HG03135 (cell line): Measurements from ENCODE around the gene IFITM1.
"Not testable (repeated sequence)": the region's sequence is repeated elsewhere in the genome, so short reads cannot be mapped to it uniquely, and the experiment has no call there.

ENCODE experiments used
- ATAC-seq: cut with Tn5 transposase; IDR thresholded peaks from one replicate; pipeline ENCODE4 v1.9.1; 2021; ENCODE audit warnings: mild to moderate bottlenecking, moderate library complexity; ENCODE audit not compliant: unreplicated experiment

The IFITM1 gene

GRCh38 chr11:340539-341512, 27.0 kb downstream of the IFITM1 start:
- ATAC-seq: no peak

- no peak for ATAC-seq
Measured at GRCh38 chr11:342328-342727, 28.5 kb downstream of the IFITM1 start.

GRCh38 chr11:344836-345578, 31.2 kb downstream of the IFITM1 start:
- no peak for ATAC-seq

GRCh38 chr11:346529-346928, 32.7 kb downstream of the IFITM1 start:
- ATAC-seq: no peak

- ATAC-seq: not testable (repeated sequence)
Measured at GRCh38 chr11:349270-349954, 35.6 kb downstream of the IFITM1 start.

- peak; percentile 34 for ATAC-seq
Measured at GRCh38 chr11:350033-350722, 36.3 kb downstream of the IFITM1 start.

- ATAC-seq: peak; percentile 54
Measured at GRCh38 chr11:350723-351255, 36.9 kb downstream of the IFITM1 start.

GRCh38 chr11:351411-351810, 37.6 kb downstream of the IFITM1 start:
- ATAC-seq: no peak

GRCh38 chr11:352456-353031, 38.7 kb downstream of the IFITM1 start:
- ATAC-seq: no peak

- no peak for ATAC-seq
Measured at GRCh38 chr11:353179-353873, 39.5 kb downstream of the IFITM1 start.

- ATAC-seq: peak; percentile 68
Measured at GRCh38 chr11:355581-356458, 42.0 kb downstream of the IFITM1 start.

GRCh38 chr11:356610-357009, 42.8 kb downstream of the IFITM1 start:
- ATAC-seq: no peak

- no peak for ATAC-seq
Measured at GRCh38 chr11:357582-357981, 43.7 kb downstream of the IFITM1 start.

- ATAC-seq: no peak
Measured at GRCh38 chr11:358129-358800, 44.4 kb downstream of the IFITM1 start.

- no peak for ATAC-seq
Measured at GRCh38 chr11:359181-359714, 45.4 kb downstream of the IFITM1 start.

- no peak for ATAC-seq
Measured at GRCh38 chr11:360326-361280, 46.8 kb downstream of the IFITM1 start.
